GM23338 (cell line): ENCODE measurements around the gene C7orf25. TPM values are rescaled to one million over a fixed set of nuclear protein-coding genes. Genes with fewer than 3 reads are reported as not detected.

Source experiments
- ATAC-seq: fragments of 200-7000 bp; cut with Tn5 transposase; 3 replicates; pipeline ENCODE4 v1.9.1; 2020
- DNase-seq: peaks from one replicate; pipeline ENCODE4 v3.0.0-alpha.2; 2015; ENCODE audit warnings: low spot score
- H2AFZ ChIP-seq: fragments of 200-600 bp; sonication (generic); 2 replicates; pipeline ENCODE4 v1.8.0; 2016; ENCODE audit warnings: antibody characterized with exemption, mild to moderate bottlenecking, moderate library complexity
- H3F3A ChIP-seq: fragments of 200-600 bp; sonication (generic); replicated peaks from 2 replicates; pipeline ENCODE4 v1.8.0; 2017; ENCODE audit warnings: antibody characterized with exemption, mixed run types, low read depth
- H3K27ac ChIP-seq: fragments of 200-600 bp; sonication (generic); 2 replicates; pipeline ENCODE4 v1.6.1; 2016; ENCODE audit warnings: low read depth
- H3K27me3 ChIP-seq: fragments of 200-600 bp; sonication (generic); 2 replicates; pipeline ENCODE4 v1.8.0; 2016; ENCODE audit warnings: mild to moderate bottlenecking, mixed run types, moderate library complexity; ENCODE audit not compliant: insufficient read depth
- H3K36me3 ChIP-seq: fragments of 200-600 bp; sonication (generic); 2 replicates; pipeline ENCODE4 v1.8.0; 2016; ENCODE audit warnings: mild to moderate bottlenecking; ENCODE audit not compliant: insufficient read depth
- H3K4me1 ChIP-seq: fragments of 200-600 bp; sonication (generic); 2 replicates; pipeline ENCODE4 v1.8.0; 2016; ENCODE audit warnings: mild to moderate bottlenecking, moderate library complexity; ENCODE audit not compliant: insufficient read depth
- H3K4me2 ChIP-seq: fragments of 200-600 bp; sonication (generic); 2 replicates; pipeline ENCODE4 v1.7.1; 2017; ENCODE audit warnings: mixed run types
- H3K4me3 ChIP-seq: fragments of 200-600 bp; sonication (generic); 2 replicates; pipeline ENCODE4 v1.6.1; 2016; ENCODE audit warnings: mixed run types
- H3K79me2 ChIP-seq: fragments of 200-600 bp; sonication (generic); replicated peaks from 2 replicates; pipeline ENCODE4 v1.8.0; 2017; ENCODE audit warnings: mild to moderate bottlenecking; ENCODE audit not compliant: insufficient read depth
- H3K9me2 ChIP-seq: fragments of 200-600 bp; sonication (generic); 2 replicates; pipeline ENCODE4 v1.8.0; 2017; ENCODE audit not compliant: insufficient read depth
- H4K20me1 ChIP-seq: fragments of 200-600 bp; sonication (generic); replicated peaks from 2 replicates; pipeline ENCODE4 v1.8.0; 2017; ENCODE audit warnings: mild to moderate bottlenecking; ENCODE audit not compliant: insufficient read depth
- H3K27ac Mint-ChIP-seq: 2 replicates; pipeline ENCODE4 v1.8.0; 2020; ENCODE audit warnings: inconsistent platforms, mild to moderate bottlenecking, moderate library complexity, mixed read lengths
- H3K27me3 Mint-ChIP-seq: 3 replicates; pipeline ENCODE4 v1.8.0; 2022; ENCODE audit warnings: low read depth, mild to moderate bottlenecking, moderate library complexity, mixed read lengths, inconsistent platforms; ENCODE audit not compliant: insufficient read depth, poor library complexity
- H3K36me3 Mint-ChIP-seq: 3 replicates; pipeline ENCODE4 v1.8.0; 2021; ENCODE audit warnings: low read depth, mild to moderate bottlenecking, inconsistent platforms, moderate library complexity, mixed read lengths
- H3K4me1 Mint-ChIP-seq: 3 replicates; pipeline ENCODE4 v1.8.0; 2020; ENCODE audit warnings: mild to moderate bottlenecking, inconsistent platforms, mixed read lengths
- H3K4me3 Mint-ChIP-seq: 3 replicates; pipeline ENCODE4 v1.8.0; 2021; ENCODE audit warnings: moderate library complexity, mild to moderate bottlenecking, inconsistent platforms, mixed read lengths
- H3K9me3 Mint-ChIP-seq: 3 replicates; pipeline ENCODE4 v1.8.0; 2020; ENCODE audit warnings: moderate library complexity, mild to moderate bottlenecking, inconsistent platforms, mixed read lengths
- EZH2 ChIP-seq: fragments of 200-600 bp; sonication (generic); IDR thresholded peaks from one replicate; pipeline ENCODE4 v1.8.0; 2017; ENCODE audit warnings: antibody characterized with exemption, mild to moderate bottlenecking, low read depth; ENCODE audit not compliant: unreplicated experiment
- EZH2phosphoT487 ChIP-seq: fragments of 200-600 bp; sonication (generic); IDR thresholded peaks from one replicate; pipeline ENCODE4 v1.8.1; 2018; ENCODE audit warnings: antibody characterized with exemption; ENCODE audit not compliant: unreplicated experiment
- POLR2AphosphoS5 ChIP-seq: IDR thresholded peaks from 2 replicates; pipeline ENCODE4 v1.6.1; 2016; ENCODE audit warnings: antibody characterized with exemption, low read depth
- ZNF114 ChIP-seq: fragments of 250-450 bp; sonication (Bioruptor Pico); IDR thresholded peaks from 2 replicates; pipeline ENCODE4 v1.5.0; 2020; ENCODE audit warnings: mild to moderate bottlenecking, moderate library complexity
- ZNF331 ChIP-seq: fragments of 250-450 bp; sonication (Bioruptor Pico); IDR thresholded peaks from 2 replicates; pipeline ENCODE4 v1.5.0; 2020; ENCODE audit warnings: low read depth, mild to moderate bottlenecking, moderate library complexity
- ZNF462 ChIP-seq: fragments of 250-450 bp; sonication (Bioruptor Pico); IDR thresholded peaks from 2 replicates; pipeline ENCODE4 v1.5.0; 2020; ENCODE audit warnings: mild to moderate bottlenecking, moderate library complexity
- polyA plus RNA-seq: library from polyadenylated mRNA; unstranded; fragments of >200 nt; fragmentation: Nextera tagmentation; extraction: Ambion mirVana; gene quantifications from 2 replicates; pipeline ENCODE4 v1.2.1, GENCODE V29; 2016
- total RNA-seq: library from RNA; depleted of rRNA; stranded (reverse); fragments of >200 nt; shearing (Covaris generic); gene quantifications from 2 replicates; pipeline ENCODE4 v1.2.3, GENCODE V29; 2014
- TF ChIP-seq, protein P1 (sequence below), 2 experiments: fragments of 200-600 bp in 1 of 2; sonication (generic) in 1 of 2; conservative IDR thresholded peaks; 2 replicates each; pipeline versions ENCODE4 v1.5.1 to v1.6.1; 2016 to 2017; ENCODE audit warnings: antibody characterized with exemption in 2 of 2, low read depth in 2 of 2, mild to moderate bottlenecking in 2 of 2, moderate library complexity in 1 of 2
- TF ChIP-seq, protein P2 (sequence below): IDR thresholded peaks from 2 replicates; pipeline ENCODE4 v1.6.1; 2016; ENCODE audit warnings: antibody characterized with exemption

The C7orf25 gene
- total and polyA plus RNA-seq, 2 experiments from 2014 or later = 1.7 to 8.7 TPM

DNA sequence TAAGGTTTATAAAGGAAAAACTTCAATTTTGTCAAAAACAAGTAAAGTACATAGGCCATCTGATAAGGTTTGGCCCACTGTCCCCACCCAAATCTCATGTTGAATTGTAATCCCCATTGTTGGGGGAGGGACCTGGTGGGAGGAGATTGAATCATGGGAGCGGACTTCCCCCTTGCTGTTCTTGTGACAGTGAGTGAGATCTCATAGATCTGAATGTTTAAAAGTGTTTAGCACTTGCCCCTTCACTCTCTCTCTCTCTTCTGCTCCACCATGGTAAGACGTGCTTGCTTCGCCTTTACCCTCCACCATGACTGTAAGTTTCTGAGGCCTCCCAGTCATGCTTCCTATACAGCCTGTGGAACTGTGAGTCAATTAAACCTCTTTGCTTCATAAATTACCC lies 38.5 kb upstream of the C7orf25 start:
- Histone ChIP-seq H3K4me1 (peaks cover 6% of the 10 kb centered on the region; the same call in 1 of the 2 replicates), H3F3A (no peaks in the 10 kb centered on the region), H3K27ac (no peak overlapping the region), H3K79me2 (no peaks in the 10 kb centered on the region), H3K27me3 (no peaks in the 10 kb centered on the region), H3K9me2 (0 out of 2 replicates have a peak, but pooled peaks cover 6% of the 10 kb centered on the region), H2AFZ (no peak overlapping the region), H3K36me3 (no peaks in the 10 kb centered on the region; the same call in 1 of the 2 replicates), H4K20me1 (no peaks in the 10 kb centered on the region), H3K4me3 (no peak overlapping the region), H3K4me2 (no peak overlapping the region)
- ATAC-seq (no peak), DNase-seq (no peak)
- peaks cover 4% of the 10 kb centered on the region; the same call in 1 of the 3 replicates for H3K36me3 Mint-ChIP-seq
- H3K27ac Mint-ChIP-seq = no peak overlapping the region
- no peak for TF ChIP-seq ZNF462 (CRISPR knock-in tag)
- TF ChIP-seq, protein P1, sequence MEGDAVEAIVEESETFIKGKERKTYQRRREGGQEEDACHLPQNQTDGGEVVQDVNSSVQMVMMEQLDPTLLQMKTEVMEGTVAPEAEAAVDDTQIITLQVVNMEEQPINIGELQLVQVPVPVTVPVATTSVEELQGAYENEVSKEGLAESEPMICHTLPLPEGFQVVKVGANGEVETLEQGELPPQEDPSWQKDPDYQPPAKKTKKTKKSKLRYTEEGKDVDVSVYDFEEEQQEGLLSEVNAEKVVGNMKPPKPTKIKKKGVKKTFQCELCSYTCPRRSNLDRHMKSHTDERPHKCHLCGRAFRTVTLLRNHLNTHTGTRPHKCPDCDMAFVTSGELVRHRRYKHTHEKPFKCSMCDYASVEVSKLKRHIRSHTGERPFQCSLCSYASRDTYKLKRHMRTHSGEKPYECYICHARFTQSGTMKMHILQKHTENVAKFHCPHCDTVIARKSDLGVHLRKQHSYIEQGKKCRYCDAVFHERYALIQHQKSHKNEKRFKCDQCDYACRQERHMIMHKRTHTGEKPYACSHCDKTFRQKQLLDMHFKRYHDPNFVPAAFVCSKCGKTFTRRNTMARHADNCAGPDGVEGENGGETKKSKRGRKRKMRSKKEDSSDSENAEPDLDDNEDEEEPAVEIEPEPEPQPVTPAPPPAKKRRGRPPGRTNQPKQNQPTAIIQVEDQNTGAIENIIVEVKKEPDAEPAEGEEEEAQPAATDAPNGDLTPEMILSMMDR (conservative IDR thresholded peaks at IDR 0.05; ENCODE audit: low read depth in 2 of 2) = no peak
- TF ChIP-seq ZNF331 (CRISPR knock-in tag) = no peak
- TF ChIP-seq, protein P2, sequence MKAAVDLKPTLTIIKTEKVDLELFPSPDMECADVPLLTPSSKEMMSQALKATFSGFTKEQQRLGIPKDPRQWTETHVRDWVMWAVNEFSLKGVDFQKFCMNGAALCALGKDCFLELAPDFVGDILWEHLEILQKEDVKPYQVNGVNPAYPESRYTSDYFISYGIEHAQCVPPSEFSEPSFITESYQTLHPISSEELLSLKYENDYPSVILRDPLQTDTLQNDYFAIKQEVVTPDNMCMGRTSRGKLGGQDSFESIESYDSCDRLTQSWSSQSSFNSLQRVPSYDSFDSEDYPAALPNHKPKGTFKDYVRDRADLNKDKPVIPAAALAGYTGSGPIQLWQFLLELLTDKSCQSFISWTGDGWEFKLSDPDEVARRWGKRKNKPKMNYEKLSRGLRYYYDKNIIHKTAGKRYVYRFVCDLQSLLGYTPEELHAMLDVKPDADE = no peak
- TF ChIP-seq POLR2AphosphoS5 = no peak
- no peak for TF ChIP-seq EZH2phosphoT487
- TF ChIP-seq EZH2 = no peak
- no peak for TF ChIP-seq ZNF114 (CRISPR knock-in tag)
- H3K4me3 Mint-ChIP-seq = no peak overlapping the region
- peaks cover 5% of the 10 kb centered on the region; the same call in 2 of the 3 replicates for H3K9me3 Mint-ChIP-seq
- H3K4me1 Mint-ChIP-seq = peaks cover 2% of the 10 kb centered on the region; the same call in 2 of the 3 replicates
- H3K27me3 Mint-ChIP-seq = no peaks in the 10 kb centered on the region
